Esophagus muscularis mucosa (tissue), 4 donors: ENCODE data around the gene GIPC3. TPM values are rescaled to one million over a fixed set of nuclear protein-coding genes. Genes with fewer than 3 reads are reported as not detected.

Source experiments
- DNase-seq: peaks from one replicate; pipeline ENCODE4 v3.0.0-alpha.2; 2017; ENCODE audit errors: extremely low spot score
- H3K27ac ChIP-seq, 4 donors: fragments of 200-600 bp; sonication (generic); replicated peaks in 1 of 4; 1 replicate in 3 of 4; 2 replicates in 1 of 4; pipeline ENCODE4 v1.5.1; 2016 to 2019; ENCODE audit warnings: mild to moderate bottlenecking in 1 of 4
- H3K27me3 ChIP-seq, 4 donors: fragments of 200-600 bp; sonication (generic); one replicate each; pipeline versions ENCODE4 v1.5.1 to v1.6.0; 2016 to 2019
- H3K36me3 ChIP-seq, 4 donors: fragments of 200-600 bp; sonication (generic); one replicate each; pipeline ENCODE4 v1.5.1; 2016 to 2019
- H3K4me1 ChIP-seq, 4 donors: fragments of 200-600 bp; sonication (generic); one replicate each; pipeline ENCODE4 v1.5.1; 2016 to 2019
- H3K4me3 ChIP-seq, 4 donors: fragments of 200-600 bp; sonication (generic); 1 replicate in 2 of 4; 2 replicates in 2 of 4; pipeline ENCODE4 v1.5.1; 2016 to 2019; ENCODE audit warnings: mild to moderate bottlenecking in 4 of 4, moderate library complexity in 1 of 4
- H3K9me3 ChIP-seq, 4 donors: fragments of 200-600 bp; sonication (generic); 1 replicate in 3 of 4; 2 replicates in 1 of 4; pipeline ENCODE4 v1.5.1; 2016 to 2019
- EP300 ChIP-seq: sonication (generic); formaldehyde crosslinking; IDR thresholded peaks from one replicate; pipeline ENCODE4 v1.6.1; 2017; ENCODE audit warnings: antibody characterized with exemption
- POLR2A ChIP-seq: fragments of 450-650 bp; IDR thresholded peaks from one replicate; pipeline ENCODE4 v1.6.1; 2017; ENCODE audit warnings: antibody characterized with exemption, moderate library complexity, mild to moderate bottlenecking, low read depth
- POLR2AphosphoS5 ChIP-seq, 2 donors: sonication (generic); formaldehyde crosslinking; IDR thresholded peaks; one replicate each; pipeline ENCODE4 v1.6.1; 2017; ENCODE audit warnings: antibody characterized with exemption in 2 of 2
- WGBS: methylation state at CpG from one replicate; pipeline ENCODE4 v1.1.5; 2018; 5-methylcytosine and 5-hydroxymethylcytosine counted together
- intact Hi-C: fragments of 100-400 bp; cut with DNase I; formaldehyde crosslinking; loops from one replicate; pipeline ENCODE4 v1.15.1; 2023
- total RNA-seq, 4 donors: library from RNA; depleted of rRNA; stranded (reverse); fragments of >200 nt; gene quantifications; one replicate each; pipeline versions ENCODE4 v1.1.0 to v1.2.1, GENCODE V29; 2016
- TF ChIP-seq, protein P1 (sequence below), 3 experiments: fragments of 200-600 bp in 2 of 3; fragments of 450-650 bp in 1 of 3; sonication (generic) in 2 of 3; IDR thresholded peaks; one replicate each; pipeline ENCODE4 v1.5.1; 2017 to 2019; ENCODE audit warnings: antibody characterized with exemption in 3 of 3, mild to moderate bottlenecking in 2 of 3, moderate library complexity in 1 of 3

Gene GIPC3
- total RNA-seq, 4 donors from 2014 or later: 4.1 to 17.5 (median 4.9) TPM

- 80% methylated on average over 14 of the region's 39 CpGs for WGBS
- no peak for DNase-seq
- peak overlapping the region; percentile 56 to 78 (median 68) for H3K27ac ChIP-seq
- H3K4me1 ChIP-seq: peaks cover 21 to 63% (median 57%) of the 10 kb centered on the region in 4 donors
- H3K36me3 ChIP-seq: peaks cover 5 to 66% (median 59%) of the 10 kb centered on the region in 4 donors
- no peaks in the 10 kb centered on the region for H3K9me3 ChIP-seq
- TF ChIP-seq, protein P1, sequence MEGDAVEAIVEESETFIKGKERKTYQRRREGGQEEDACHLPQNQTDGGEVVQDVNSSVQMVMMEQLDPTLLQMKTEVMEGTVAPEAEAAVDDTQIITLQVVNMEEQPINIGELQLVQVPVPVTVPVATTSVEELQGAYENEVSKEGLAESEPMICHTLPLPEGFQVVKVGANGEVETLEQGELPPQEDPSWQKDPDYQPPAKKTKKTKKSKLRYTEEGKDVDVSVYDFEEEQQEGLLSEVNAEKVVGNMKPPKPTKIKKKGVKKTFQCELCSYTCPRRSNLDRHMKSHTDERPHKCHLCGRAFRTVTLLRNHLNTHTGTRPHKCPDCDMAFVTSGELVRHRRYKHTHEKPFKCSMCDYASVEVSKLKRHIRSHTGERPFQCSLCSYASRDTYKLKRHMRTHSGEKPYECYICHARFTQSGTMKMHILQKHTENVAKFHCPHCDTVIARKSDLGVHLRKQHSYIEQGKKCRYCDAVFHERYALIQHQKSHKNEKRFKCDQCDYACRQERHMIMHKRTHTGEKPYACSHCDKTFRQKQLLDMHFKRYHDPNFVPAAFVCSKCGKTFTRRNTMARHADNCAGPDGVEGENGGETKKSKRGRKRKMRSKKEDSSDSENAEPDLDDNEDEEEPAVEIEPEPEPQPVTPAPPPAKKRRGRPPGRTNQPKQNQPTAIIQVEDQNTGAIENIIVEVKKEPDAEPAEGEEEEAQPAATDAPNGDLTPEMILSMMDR (IDR thresholded peaks at IDR 0.05): no peak
- TF ChIP-seq EP300: no peak
- no peak for TF ChIP-seq POLR2A
- TF ChIP-seq POLR2AphosphoS5 (IDR thresholded peaks at IDR 0.05): peak; percentile 17 to 52
- intact Hi-C loops: no loop called here
- no peaks in the 10 kb centered on the region for H3K27me3 ChIP-seq
- H3K4me3 ChIP-seq: no peak overlapping the region
Observed at GRCh38 chr19:3613818-3614661, 28.8 kb downstream of the GIPC3 start.

DNA sequence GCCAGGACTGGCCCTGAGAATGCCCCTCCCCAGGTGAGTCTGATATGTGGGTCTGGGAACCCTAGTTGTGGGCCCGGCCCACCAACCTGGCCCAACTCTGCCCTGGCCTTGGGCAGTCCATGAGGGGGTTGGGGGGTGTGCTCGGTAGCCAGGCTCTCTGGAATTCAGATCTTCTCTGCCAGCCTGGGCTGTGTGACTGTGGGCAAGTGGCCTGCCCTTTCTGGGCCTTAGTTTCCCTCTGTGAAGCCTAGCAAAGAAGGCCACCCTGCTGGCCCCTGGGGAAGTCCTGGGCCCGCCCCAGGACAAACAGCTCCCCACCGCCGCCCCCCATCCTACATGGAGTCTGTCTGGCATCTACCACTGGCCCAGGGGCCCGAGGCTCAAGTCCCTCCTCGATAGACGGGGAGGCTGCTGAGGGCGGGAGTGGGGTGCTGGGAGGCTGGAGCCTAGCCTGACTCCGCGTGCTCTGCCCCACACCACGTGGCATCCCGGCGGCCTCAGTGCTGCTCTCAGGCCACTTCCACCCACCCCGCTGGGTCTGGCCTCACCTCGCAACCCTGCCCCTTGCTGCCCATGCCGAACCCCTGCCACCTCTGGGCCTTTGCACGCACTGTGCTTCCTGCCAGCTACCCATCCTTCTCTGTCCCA, 29.7 kb downstream of the GIPC3 start:
- Histone ChIP-seq H3K4me1 (peaks cover 11 to 58% (median 49%) of the 10 kb centered on the region in 4 donors), H3K4me3 (no peak overlapping the region), H3K27me3 (no peaks in the 10 kb centered on the region), H3K9me3 (no peaks in the 10 kb centered on the region), H3K36me3 (peaks cover 10 to 75% (median 67%) of the 10 kb centered on the region in 4 donors), H3K27ac (peak overlapping the region in 2 of 4 donors; percentile 69 to 78)
- DNase-seq: no peak
- WGBS: 81% methylated on average over 10 of the region's 18 CpGs
- TF ChIP-seq POLR2A (no peak), EP300 (no peak), POLR2AphosphoS5 (IDR thresholded peaks at IDR 0.05) (no peak)
- TF ChIP-seq, protein P1 (IDR thresholded peaks at IDR 0.05): no peak
- intact Hi-C loops: loop anchor here (5.0 kb wide), 2 partner anchors 38 to 58 kb away; partner anchors contain the start of gene MFSD12

DNA sequence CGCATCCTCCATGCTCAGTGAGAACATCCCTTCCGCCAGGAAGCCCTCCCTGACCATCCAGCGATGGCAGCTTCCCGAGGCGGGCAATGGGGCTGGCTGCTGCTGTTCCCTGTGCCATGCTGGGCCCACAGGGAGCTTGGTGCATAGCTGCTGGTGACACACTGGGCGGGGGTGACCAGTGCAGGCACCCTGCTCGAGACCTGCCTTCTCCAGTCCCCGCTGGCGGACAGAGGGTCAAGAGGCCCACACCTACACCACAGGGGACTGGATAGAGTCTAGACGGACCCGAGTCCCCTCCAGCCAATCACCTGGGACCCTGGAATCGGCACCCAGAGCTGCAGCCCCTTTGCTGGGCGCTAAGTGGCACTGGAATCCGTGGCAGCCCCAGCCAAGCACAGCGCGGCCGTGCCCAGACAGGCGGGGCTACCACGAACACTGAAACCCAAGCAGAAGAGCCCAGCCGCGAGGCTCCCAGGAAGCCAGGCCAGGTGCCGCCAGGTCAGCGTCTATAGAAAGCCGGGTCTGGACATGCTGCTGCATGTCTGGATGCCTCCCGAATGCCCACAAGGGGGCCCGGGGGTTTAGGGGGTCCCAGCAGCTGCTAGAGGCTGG, 30.4 kb downstream of the GIPC3 start:
- intact Hi-C loops: loop anchor here (5.0 kb wide), 2 partner anchors 38 to 58 kb away; partner anchors contain the start of gene MFSD12
- Histone ChIP-seq H3K27ac (no peak overlapping the region), H3K36me3 (peaks cover 10 to 82% (median 73%) of the 10 kb centered on the region in 4 donors), H3K27me3 (no peaks in the 10 kb centered on the region), H3K9me3 (no peaks in the 10 kb centered on the region), H3K4me1 (peaks cover 8 to 61% (median 45%) of the 10 kb centered on the region in 4 donors), H3K4me3 (no peak overlapping the region)
- DNase-seq: no peak
- TF ChIP-seq POLR2AphosphoS5 (IDR thresholded peaks at IDR 0.05) (no peak), EP300 (no peak), POLR2A (no peak)
- TF ChIP-seq, protein P1 (IDR thresholded peaks at IDR 0.05): no peak
- WGBS: 98% methylated on average over 6 of the region's 26 CpGs

- TF ChIP-seq POLR2A: no peak
- no peak for TF ChIP-seq EP300
- TF ChIP-seq POLR2AphosphoS5 (IDR thresholded peaks at IDR 0.05): no peak
- TF ChIP-seq, protein P1 (IDR thresholded peaks at IDR 0.05): no peak
- H3K27me3 ChIP-seq: no peaks in the 10 kb centered on the region
- H3K4me1 ChIP-seq: peaks cover 8 to 61% (median 42%) of the 10 kb centered on the region in 4 donors
- peaks cover 15 to 81% (median 72%) of the 10 kb centered on the region in 4 donors for H3K36me3 ChIP-seq
- no peak for DNase-seq
- intact Hi-C loops: loop anchor here (5.0 kb wide), 2 partner anchors 40 to 60 kb away; partner anchors contain the start of gene MFSD12
- H3K27ac ChIP-seq: peak overlapping the region; percentile 38 to 70 (median 50)
- 59% methylated on average over 12 of the region's 19 CpGs for WGBS
- H3K4me3 ChIP-seq: peak overlapping the region in 3 of 4 donors; percentile 18 to 37 (median 25)
- H3K9me3 ChIP-seq: no peaks in the 10 kb centered on the region
Observed at GRCh38 chr19:3617463-3617862, 32.2 kb downstream of the GIPC3 start.
